SJSA1 (cell line): ENCODE measurements around the gene C14orf93. TPM values are rescaled to one million over a fixed set of nuclear protein-coding genes. Genes with fewer than 3 reads are reported as not detected.

Source experiments
- total RNA-seq: library from RNA; depleted of rRNA; stranded (reverse); fragments of >200 nt; shearing (Covaris generic); gene quantifications from 2 replicates; pipeline ENCODE4 v1.2.3, GENCODE V29; 2014; rRNA removed

Gene C14orf93
- total RNA-seq, 1 experiment from 2014 or later = 6.5 TPM

Other genes starting within 250 kb of the C14orf93 start
- gene OXA1L, start 243.5 kb downstream of the C14orf93 start, total RNA-seq = 42.9 and 54.4 TPM in 2 replicates
- 0.09 and 0.13 TPM in 2 replicates for gene SLC7A7, start 194.7 kb downstream of the C14orf93 start, total RNA-seq
- gene MRPL52, start 180.3 kb downstream of the C14orf93 start, total RNA-seq = 58.2 and 108 TPM in 2 replicates
- 101 and 117 TPM in 2 replicates for gene MMP14, start 173.6 kb downstream of the C14orf93 start, total RNA-seq
- gene LRP10, start 138.4 kb downstream of the C14orf93 start, total RNA-seq = 37.4 and 41.4 TPM in 2 replicates
- 0.05 TPM in 1 of 2 replicates, not detected in the other for gene REM2, start 126.9 kb downstream of the C14orf93 start, total RNA-seq
- 67.8 and 86.9 TPM in 2 replicates for gene RBM23, start 91.0 kb downstream of the C14orf93 start, total RNA-seq
- gene PRMT5, start 80.8 kb downstream of the C14orf93 start, total RNA-seq = 43.9 and 67.8 TPM in 2 replicates
- 37.3 and 39.5 TPM in 2 replicates for gene HAUS4, start 53.1 kb downstream of the C14orf93 start, total RNA-seq
- gene AJUBA, start 27.6 kb downstream of the C14orf93 start, total RNA-seq = 116 and 125 TPM in 2 replicates
- gene PSMB5, start 24.8 kb upstream of the C14orf93 start, total RNA-seq = 226 and 255 TPM in 2 replicates
- gene PSMB11, start 32.1 kb upstream of the C14orf93 start, total RNA-seq = not detected in 2 replicates
- 4.8 and 9.1 TPM in 2 replicates for gene CDH24, start 47.4 kb upstream of the C14orf93 start, total RNA-seq
- 34.1 and 68.2 TPM in 2 replicates for gene ACIN1, start 85.0 kb upstream of the C14orf93 start, total RNA-seq
- 33.1 and 37.9 TPM in 2 replicates for gene C14orf119, start 85.4 kb upstream of the C14orf93 start, total RNA-seq
- gene CIROP, start 94.8 kb upstream of the C14orf93 start, total RNA-seq = not detected in 2 replicates
- gene CEBPE, start 109.1 kb upstream of the C14orf93 start, total RNA-seq = not detected in 2 replicates
- gene SLC7A8, start 173.5 kb upstream of the C14orf93 start, total RNA-seq = 0.45 TPM in 1 of 2 replicates, not detected in the other
- gene RNF212B, start 227.8 kb upstream of the C14orf93 start, total RNA-seq = not detected in 2 replicates